MCF 10A (cell line): ENCODE measurements around the gene PSMB8. TPM values are rescaled to one million over a fixed set of nuclear protein-coding genes. Genes with fewer than 3 reads are reported as not detected.

Experiments
- BruUV-seq: library from RNA; stranded (reverse); fragments of 400-500 nt; replicated peaks from 2 replicates; lab custom pipeline; 2021; lab: Mats Ljungman, UMichigan
- CTCF ChIA-PET: fragments of 300-600 bp; sonication (Branson Sonifier 250); formaldehyde crosslinking; extraction: SDS; loops from one replicate; lab custom pipeline; 2021; ENCODE audit warnings: antibody characterized with exemption, inconsistent platforms; lab: Yijun Ruan, JAX
- POLR2A ChIA-PET: fragments of 300-600, 350-650 bp; sonication (Branson Sonifier 250); formaldehyde crosslinking; extraction: SDS; loops from one replicate; lab custom pipeline; 2020; ENCODE audit warnings: antibody characterized with exemption, inconsistent platforms; lab: Yijun Ruan, JAX
- DNase-seq: peaks from one replicate; pipeline ENCODE4 v3.0.0-alpha.2; 2018; ENCODE audit not compliant: unreplicated experiment
- H3K27ac Mint-ChIP-seq: one replicate; pipeline ENCODE4 v1.8.0; 2022; ENCODE audit warnings: mild to moderate bottlenecking, low read depth, mixed read lengths; ENCODE audit not compliant: unreplicated experiment
- H3K27me3 Mint-ChIP-seq: one replicate; pipeline ENCODE4 v1.8.0; 2022; ENCODE audit warnings: mixed read lengths; ENCODE audit not compliant: insufficient read depth, unreplicated experiment
- H3K36me3 Mint-ChIP-seq: one replicate; pipeline ENCODE4 v1.8.0; 2022; ENCODE audit warnings: mild to moderate bottlenecking, moderate library complexity, mixed read lengths; ENCODE audit not compliant: insufficient read depth, unreplicated experiment
- H3K4me1 Mint-ChIP-seq: one replicate; pipeline ENCODE4 v1.8.0; 2022; ENCODE audit warnings: mixed read lengths; ENCODE audit not compliant: insufficient read depth, unreplicated experiment
- H3K4me3 Mint-ChIP-seq: one replicate; pipeline ENCODE4 v1.8.0; 2022; ENCODE audit warnings: mild to moderate bottlenecking, moderate library complexity, mixed read lengths; ENCODE audit not compliant: unreplicated experiment
- H3K9me3 Mint-ChIP-seq: one replicate; pipeline ENCODE4 v1.8.0; 2022; ENCODE audit warnings: mixed read lengths; ENCODE audit not compliant: unreplicated experiment
- CTCF ChIP-seq: fragments of 200-600 bp; IDR thresholded peaks from one replicate; pipeline ENCODE4 v1.8.0; 2022; ENCODE audit warnings: antibody characterized with exemption, mild to moderate bottlenecking; ENCODE audit not compliant: unreplicated experiment
- intact Hi-C: fragments of 100-400 bp; cut with micrococcal nuclease; formaldehyde crosslinking; loops from 2 replicates; pipeline ENCODE4 v1.14.1; 2022
- total RNA-seq: library from RNA; stranded (reverse); gene quantifications from 2 replicates; pipeline ENCODE4 v1.2.3, GENCODE V29; 2022

Gene PSMB8
- total RNA-seq, 1 experiment from 2014 or later, result 34.1 TPM

- CTCF ChIA-PET, result interaction anchor here (0.7 to 6.3 kb wide), 7 partner anchors 8 to 414 kb away, joined by 3 to 63 read pairs (median 5); partner anchors contain the start of gene TAP2
- H3K27ac Mint-ChIP-seq, result no peak overlapping the region
- intact Hi-C loops, result no loop called here
- peaks cover 23% of the 10 kb centered on the region for H3K36me3 Mint-ChIP-seq
- no peaks in the 10 kb centered on the region for H3K27me3 Mint-ChIP-seq
- POLR2A ChIA-PET, result interaction anchor here (0.8 to 2.9 kb wide), 5 partner anchors 11 to 145 kb away, joined by 3 to 22 read pairs (median 5); partner anchors contain the start of gene TAP2
- no peak for TF ChIP-seq CTCF
- no TSS peak for BruUV-seq
- no peak for DNase-seq
- no peak overlapping the region for H3K4me3 Mint-ChIP-seq
- H3K4me1 Mint-ChIP-seq, result peaks cover 7% of the 10 kb centered on the region
- H3K9me3 Mint-ChIP-seq, result no peaks in the 10 kb centered on the region
Observed at GRCh38 chr6:32827025-32827424, 16.8 kb downstream of the PSMB8 start.

DNA sequence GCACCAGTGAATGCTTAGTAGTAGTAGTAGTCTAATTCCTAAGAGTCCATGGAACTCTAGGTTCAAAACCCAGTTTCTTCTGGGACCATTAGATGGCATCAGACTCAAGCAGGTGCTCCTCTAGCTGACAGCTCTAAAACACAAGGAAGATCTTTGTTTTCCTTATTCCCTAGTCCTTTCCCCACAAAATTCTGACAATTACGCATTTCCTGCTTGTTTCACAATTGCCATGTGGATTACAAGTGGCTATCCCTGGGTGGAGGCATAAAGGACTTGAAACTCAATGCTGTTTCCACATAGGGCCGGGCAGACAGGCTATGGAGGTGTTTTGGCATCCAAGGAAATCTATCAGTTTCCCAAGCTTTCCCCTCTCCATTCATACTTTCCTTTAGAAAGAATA, 17.9 kb downstream of the PSMB8 start:
- intact Hi-C loops, result loop anchor here (1.0 kb wide), 3 partner anchors 11 to 42 kb away; partner anchors contain the start of gene PSMB9
- POLR2A ChIA-PET, result interaction anchor here (0.7 to 2.9 kb wide), 9 partner anchors 12 to 781 kb away, joined by 3 to 22 read pairs (median 5); partner anchors contain the start of genes BRD2, PSMB8, PSMB9 and TAP1
- TF ChIP-seq CTCF, result peak; percentile 42
- Mint-ChIP-seq H3K4me3 (no peak overlapping the region), H3K9me3 (no peaks in the 10 kb centered on the region), H3K27me3 (no peaks in the 10 kb centered on the region), H3K27ac (peak overlapping the region; percentile 49), H3K4me1 (peaks cover 7% of the 10 kb centered on the region), H3K36me3 (peaks cover 17% of the 10 kb centered on the region)
- peak; percentile 87 for DNase-seq
- CTCF ChIA-PET, result interaction anchor here (0.6 to 6.3 kb wide), 14 partner anchors 13 to 962 kb away, joined by 3 to 63 read pairs (median 4); partner anchors contain the start of gene TAP2
- no TSS peak for BruUV-seq

DNA sequence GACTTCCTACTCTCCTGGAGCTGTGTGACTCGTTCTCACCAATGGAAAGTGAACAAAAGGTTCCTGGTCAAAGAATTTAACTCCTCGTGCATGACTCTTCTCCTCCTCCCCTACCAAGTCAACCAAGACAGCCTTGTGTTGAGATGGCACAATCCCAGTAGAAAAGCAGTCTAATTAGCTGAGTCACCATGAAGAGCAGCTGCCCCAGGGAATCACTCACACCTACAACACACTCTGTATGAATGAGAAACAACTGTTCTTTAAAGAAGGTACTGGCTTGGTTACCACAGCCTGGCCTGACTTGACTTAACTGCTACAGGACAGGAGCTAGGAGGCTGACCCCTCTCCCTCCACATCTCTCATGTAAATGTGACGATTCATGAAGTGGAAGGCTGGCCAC, 24.1 kb downstream of the PSMB8 start:
- CTCF ChIA-PET, result interaction anchor here (0.5 to 3.3 kb wide), 5 partner anchors 19 to 1208 kb away, joined by 3 to 25 read pairs (median 4); partner anchors contain the start of genes PSMB9, TAP1 and TAP2
- BruUV-seq, result no TSS peak
- POLR2A ChIA-PET, result interaction anchor here (0.6 to 3.6 kb wide), 11 partner anchors 13 to 452 kb away, joined by 3 to 28 read pairs (median 4); partner anchors contain the start of genes PSMB8, PSMB9, RPS18 and TAP1
- Mint-ChIP-seq H3K27me3 (no peaks in the 10 kb centered on the region), H3K36me3 (no peaks in the 10 kb centered on the region), H3K9me3 (no peaks in the 10 kb centered on the region), H3K4me3 (no peak overlapping the region), H3K4me1 (peaks cover 20% of the 10 kb centered on the region), H3K27ac (peak overlapping the region; percentile 60)
- no peak for TF ChIP-seq CTCF
- intact Hi-C loops, result no loop called here
- peak; percentile 87 for DNase-seq

- CTCF ChIA-PET, result interaction anchor here (0.6 to 3.3 kb wide), 3 partner anchors 8 to 49 kb away, joined by 3 to 25 read pairs (median 3); partner anchors contain the start of gene TAP2
- intact Hi-C loops, result no loop called here
- no peaks in the 10 kb centered on the region for H3K27me3 Mint-ChIP-seq
Observed at GRCh38 chr6:32818867-32819266, 25.0 kb downstream of the PSMB8 start.

More at GRCh38 chr6:32818867-32819266, 25.0 kb downstream of the PSMB8 start:
- peaks cover 20% of the 10 kb centered on the region for H3K4me1 Mint-ChIP-seq
- POLR2A ChIA-PET, result interaction anchor here (0.6 to 3.6 kb wide), 6 partner anchors 14 to 606 kb away, joined by 3 to 28 read pairs (median 4); partner anchors contain the start of gene TAP2
- TF ChIP-seq CTCF, result no peak
- peak overlapping the region; percentile 60 for H3K27ac Mint-ChIP-seq
- H3K9me3 Mint-ChIP-seq, result no peaks in the 10 kb centered on the region
- BruUV-seq, result no TSS peak
- no peak for DNase-seq
- H3K4me3 Mint-ChIP-seq, result no peak overlapping the region
- no peaks in the 10 kb centered on the region for H3K36me3 Mint-ChIP-seq
